Measurements from ENCODE around the gene SHISA4.
A peak's percentile ranks its signal among the peaks of the same experiment; 100 is the strongest.
"Not testable (repeated sequence)": the region's sequence is repeated elsewhere in the genome, so short reads cannot be mapped to it uniquely, and the experiment has no call there.

The SHISA4 gene

DNA sequence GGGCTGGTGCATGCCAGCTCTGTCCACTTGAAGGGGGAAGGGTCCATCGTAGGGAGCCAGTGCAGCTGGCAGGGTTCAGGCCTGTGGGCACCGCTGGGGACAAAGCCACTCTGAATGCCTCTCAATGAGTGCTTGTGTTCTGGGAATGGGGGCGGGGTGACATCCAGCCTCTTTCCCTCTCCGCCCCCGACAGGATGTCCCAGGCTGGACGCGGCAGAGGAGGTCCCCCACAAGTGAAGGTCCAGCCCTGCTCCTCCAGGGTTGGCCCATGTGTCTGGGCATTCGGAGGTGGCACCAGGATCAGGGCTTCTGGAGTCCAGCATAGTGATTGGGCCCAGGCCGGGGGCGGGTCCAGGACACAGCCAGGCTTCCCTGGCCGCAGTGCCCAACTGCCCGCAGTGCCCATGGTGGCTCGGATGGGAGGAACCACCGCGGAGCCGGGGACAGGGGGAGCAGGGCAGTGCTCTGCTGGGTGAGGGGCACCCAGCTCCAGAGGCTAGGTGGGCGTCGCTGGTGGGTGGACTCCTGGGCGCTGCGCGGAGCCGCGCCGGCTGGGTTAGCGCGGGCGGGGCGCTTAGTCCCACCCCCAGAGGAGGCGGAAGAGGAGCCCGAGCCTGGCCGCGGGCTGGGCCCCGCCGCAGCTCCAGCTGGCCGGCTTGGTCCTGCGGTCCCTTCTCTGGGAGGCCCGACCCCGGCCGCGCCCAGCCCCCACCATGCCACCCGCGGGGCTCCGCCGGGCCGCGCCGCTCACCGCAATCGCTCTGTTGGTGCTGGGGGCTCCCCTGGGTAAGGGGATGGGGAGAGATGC is at the start of gene SHISA4:
Gene SHISA4, plus strand, starts transcription at position 617 of the 808 bp plus-strand sequence. Its CDS starts 97 bp downstream, at position 714.
- DNase-seq, result peak; percentile 70

- DNase-seq, result not testable (repeated sequence)
These were observed 49.6 kb upstream of the SHISA4 start for GRCh38 chr1:201839089-201839488.

GRCh38 chr1:201840055-201840454 is 48.6 kb upstream of the SHISA4 start:
- DNase-seq, result no peak

DNA sequence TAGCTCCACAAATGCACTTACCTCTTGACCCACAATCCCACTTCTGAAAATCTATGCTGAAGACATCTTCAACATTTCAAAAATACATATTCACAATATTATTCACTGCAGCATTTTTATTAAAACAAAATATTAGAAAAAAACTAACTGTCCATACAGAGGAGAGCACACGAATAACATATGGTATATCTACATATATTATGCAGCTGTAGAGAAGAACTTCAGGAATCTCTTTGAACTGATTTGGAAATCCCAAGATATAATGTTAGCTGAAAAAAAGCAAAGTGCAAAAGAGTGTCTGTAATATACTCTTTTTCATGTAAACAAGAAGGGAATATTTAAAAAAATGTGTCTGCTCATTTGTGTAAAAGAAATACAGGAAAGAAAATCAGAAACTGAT is 48.2 kb upstream of the SHISA4 start:
- no peak for DNase-seq

- no peak for DNase-seq
These were observed 47.3 kb upstream of the SHISA4 start for GRCh38 chr1:201841265-201841912.

DNA sequence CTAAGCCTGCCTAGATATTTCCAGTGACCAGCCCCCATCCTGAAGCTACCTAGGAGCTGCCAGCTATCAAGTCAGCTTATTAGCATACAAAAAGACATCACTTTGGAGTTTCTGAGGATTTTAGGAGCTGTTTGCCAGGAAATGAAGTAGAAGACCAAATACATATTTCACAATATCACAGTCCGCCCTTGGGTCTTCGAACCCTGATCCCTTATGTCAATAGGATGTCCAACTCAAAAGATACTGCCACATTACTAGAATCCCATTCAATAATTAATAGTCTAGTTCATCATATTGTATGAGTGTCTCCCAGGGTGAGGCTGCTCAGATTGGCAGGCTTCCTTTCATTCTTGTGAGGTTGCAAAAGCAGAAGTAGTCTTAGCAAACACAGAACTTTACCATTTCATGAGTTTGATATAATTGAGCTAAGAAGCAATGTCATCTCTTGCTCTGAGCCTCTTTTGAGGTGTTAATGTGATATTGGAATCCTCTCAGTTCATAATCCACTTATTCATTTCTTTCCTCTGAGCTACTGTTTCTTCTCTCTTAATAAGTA is 46.1 kb upstream of the SHISA4 start:
- no peak for DNase-seq

GRCh38 chr1:201845331-201846083 is 43.2 kb upstream of the SHISA4 start:
- DNase-seq, result no peak

- DNase-seq, result no peak
These were observed 41.5 kb upstream of the SHISA4 start for GRCh38 chr1:201847150-201847549.

DNA sequence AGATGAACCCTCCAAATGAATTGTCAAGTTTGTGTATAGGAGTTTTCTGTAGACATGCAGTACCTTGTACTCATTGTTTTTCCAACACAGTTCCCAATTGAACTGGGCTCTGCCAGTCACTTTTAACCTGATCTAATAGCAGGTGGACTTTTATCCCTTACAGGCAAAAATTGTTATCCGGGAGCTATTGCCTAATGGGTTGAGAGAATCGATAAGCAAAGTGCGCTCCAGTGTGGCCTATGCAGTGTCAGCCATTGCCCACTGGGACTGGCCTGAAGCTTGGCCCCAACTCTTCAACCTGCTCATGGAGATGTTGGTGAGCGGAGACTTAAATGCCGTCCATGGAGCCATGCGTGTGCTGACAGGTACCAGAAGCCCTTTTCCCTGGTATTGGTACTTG is 40.5 kb upstream of the SHISA4 start:
- DNase-seq, result no peak

- no peak for DNase-seq
These were observed 39.2 kb upstream of the SHISA4 start for GRCh38 chr1:201849372-201850052.

GRCh38 chr1:201850053-201850397 is 38.7 kb upstream of the SHISA4 start:
- DNase-seq, result no peak

DNA sequence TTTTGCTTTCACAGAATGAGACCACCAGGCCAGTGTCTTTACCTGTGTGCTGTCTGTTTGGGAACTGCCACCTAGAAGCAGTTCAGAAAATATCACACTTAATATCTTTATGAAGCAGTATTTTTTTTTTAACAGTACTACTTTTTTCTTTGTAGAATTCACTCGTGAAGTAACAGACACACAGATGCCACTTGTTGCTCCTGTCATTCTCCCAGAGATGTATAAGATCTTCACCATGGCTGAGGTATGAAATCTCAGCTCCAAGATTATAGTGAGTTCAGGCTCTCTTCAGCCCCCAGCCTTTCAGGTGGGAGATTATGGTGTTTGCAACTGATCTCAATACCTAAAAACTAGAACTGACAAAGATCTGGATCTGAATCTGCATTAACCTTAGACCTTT is 36.7 kb upstream of the SHISA4 start:
- DNase-seq, result no peak

DNA sequence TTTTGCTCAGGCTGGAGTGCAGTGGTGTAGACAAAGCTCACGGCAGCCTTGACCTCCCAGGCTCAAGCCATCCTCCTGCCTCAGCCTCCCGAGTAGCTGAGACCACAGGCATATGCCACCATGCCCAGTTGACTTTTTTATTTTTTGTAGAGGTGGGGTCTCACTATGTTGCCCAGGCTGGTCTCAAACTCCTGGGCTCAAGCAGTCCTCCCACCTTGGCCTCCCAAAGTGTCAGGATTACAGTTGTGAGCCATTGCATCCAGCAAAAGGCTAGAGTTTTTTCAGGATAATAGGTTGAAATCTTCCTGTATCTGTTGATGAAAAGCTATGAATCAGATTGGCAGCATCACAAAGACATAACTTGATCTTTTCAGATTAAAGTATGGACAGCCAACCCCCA is 32.0 kb upstream of the SHISA4 start:
- DNase-seq, result not testable (repeated sequence)

GRCh38 chr1:201859424-201859823 is 29.3 kb upstream of the SHISA4 start:
- DNase-seq, result no peak

GRCh38 chr1:201861448-201861847 is 27.2 kb upstream of the SHISA4 start:
- DNase-seq, result no peak

DNA sequence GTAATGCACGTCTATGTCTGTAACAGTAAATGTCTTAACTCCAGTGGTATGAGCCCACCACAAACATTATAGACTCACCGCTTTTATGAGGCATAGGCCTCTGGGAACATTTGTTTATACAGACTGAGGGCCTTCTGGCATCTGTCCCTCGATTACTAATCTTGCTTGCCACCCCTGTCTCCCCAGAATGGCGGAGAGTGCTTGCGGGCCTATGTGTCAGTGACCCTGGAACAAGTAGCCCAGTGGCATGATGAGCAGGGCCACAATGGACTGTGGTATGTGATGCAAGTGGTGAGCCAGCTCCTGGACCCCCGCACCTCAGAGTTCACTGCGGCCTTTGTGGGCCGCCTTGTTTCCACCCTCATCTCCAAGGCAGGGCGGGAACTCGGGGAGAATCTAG is 18.3 kb upstream of the SHISA4 start:
- DNase-seq, result no peak

GRCh38 chr1:201874672-201875071 is 14.0 kb upstream of the SHISA4 start:
- no peak for DNase-seq

DNA sequence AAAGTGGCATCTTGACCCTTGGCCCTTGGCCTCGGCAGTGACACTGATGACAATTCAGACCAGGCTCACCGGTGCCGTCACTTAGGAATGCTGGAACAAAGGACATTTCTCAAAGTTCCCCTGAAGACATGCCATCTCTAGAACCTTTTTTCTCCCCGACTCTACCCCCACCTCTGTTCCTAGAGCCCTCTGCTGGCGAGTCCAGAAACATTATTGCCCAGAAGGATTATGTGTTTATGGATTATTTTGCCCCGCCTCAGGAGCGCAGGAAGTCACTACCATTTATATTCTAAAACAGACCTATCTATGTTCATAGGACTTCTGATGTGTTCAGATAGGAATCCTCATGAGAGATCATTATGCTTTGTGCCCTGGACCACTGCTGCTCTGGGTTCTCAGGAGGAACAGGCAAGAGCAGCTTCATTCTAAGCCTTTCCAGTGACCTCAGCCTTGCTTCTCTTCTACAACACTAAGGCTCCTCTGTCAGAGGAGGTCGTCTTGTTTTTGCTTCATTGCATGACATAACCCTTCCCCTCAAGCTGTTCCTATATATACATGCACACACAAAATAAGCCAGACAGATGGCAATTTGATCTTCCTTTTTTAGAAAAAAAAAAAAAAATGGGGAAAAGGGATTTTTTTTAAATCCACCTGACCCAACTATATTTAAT is 12.4 kb upstream of the SHISA4 start:
- DNase-seq, result no peak

GRCh38 chr1:201877877-201878401 is 10.8 kb upstream of the SHISA4 start:
- no peak for DNase-seq

DNA sequence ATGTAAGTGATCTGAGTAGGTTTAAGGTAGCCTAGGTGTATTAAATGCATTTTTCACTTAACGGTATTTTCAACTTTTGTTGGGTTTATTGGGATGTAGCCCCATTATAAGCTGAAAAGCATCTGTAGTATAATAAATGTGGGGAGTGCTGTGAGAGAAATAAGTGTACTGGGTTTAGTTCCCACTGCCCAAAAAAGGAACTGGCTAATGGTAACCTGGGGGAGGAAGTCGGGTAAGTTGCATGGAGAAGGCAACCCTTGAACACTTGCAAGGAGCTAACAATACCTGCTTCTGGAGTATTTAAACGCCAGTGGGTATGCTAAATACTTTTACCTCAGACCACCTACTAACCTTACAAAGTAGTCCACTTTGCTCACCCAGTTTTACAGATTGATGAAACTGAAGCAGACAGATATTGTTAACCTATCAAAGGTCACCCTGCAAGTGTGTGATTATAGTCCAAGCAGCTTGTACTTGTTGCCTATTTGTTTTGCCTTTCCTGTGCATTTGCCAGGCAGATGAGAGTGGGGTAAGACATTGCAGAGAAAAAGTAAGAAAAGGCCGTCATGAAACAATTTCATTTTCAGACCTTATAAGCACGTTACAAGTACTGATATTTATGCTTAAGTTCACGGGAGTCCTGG is 7.6 kb upstream of the SHISA4 start:
- DNase-seq, result no peak

- DNase-seq, result no peak
These were observed 7.1 kb upstream of the SHISA4 start for GRCh38 chr1:201881617-201882016.

Measured in NCI-H774 (cell line).